A673 (cell line): Measurements from ENCODE around the gene TNFAIP1. TPM values are rescaled to one million over a fixed set of nuclear protein-coding genes. Genes with fewer than 3 reads are reported as not detected.

Experiments
- BruUV-seq: library from RNA; stranded (reverse); fragments of 400-500 nt; replicated peaks from 2 replicates; lab custom pipeline; 2021; lab: Mats Ljungman, UMichigan
- CTCF ChIA-PET: fragments of 300-600 bp; sonication (Branson Sonifier 250); formaldehyde crosslinking; loops from one replicate; lab custom pipeline; 2022; ENCODE audit warnings: antibody characterized with exemption; lab: Charles Lee
- POLR2A ChIA-PET: fragments of 300-600 bp; sonication (Branson Sonifier 250); formaldehyde crosslinking; loops from one replicate; lab custom pipeline; 2022; ENCODE audit warnings: antibody characterized with exemption; ENCODE audit not compliant: low non-redundant PET; lab: Charles Lee
- DNase-seq: peaks from one replicate; pipeline ENCODE4 v3.0.0-alpha.2; 2015; ENCODE audit warnings: low spot score
- H3K27ac ChIP-seq: fragments of 200-600 bp; sonication (generic); 2 replicates; pipeline ENCODE4 v1.5.1; 2016; ENCODE audit warnings: mixed run types, low read depth, mild to moderate bottlenecking, mixed read lengths, antibody characterized with exemption, low read length; ENCODE audit not compliant: poor library complexity, severe bottlenecking
- H3K27me3 ChIP-seq: fragments of 200-600 bp; sonication (generic); replicated peaks from 2 replicates; pipeline ENCODE4 v1.6.1; 2017; ENCODE audit warnings: mixed run types, low read depth, mild to moderate bottlenecking, mixed read lengths, antibody characterized with exemption, low read length; ENCODE audit not compliant: insufficient read depth, poor library complexity
- H3K36me3 ChIP-seq: fragments of 200-600 bp; sonication (generic); 2 replicates; pipeline ENCODE4 v1.6.1; 2016; ENCODE audit warnings: mixed run types, mild to moderate bottlenecking, mixed read lengths, antibody characterized with exemption, low read length; ENCODE audit not compliant: insufficient read depth, poor library complexity, severe bottlenecking
- H3K4me1 ChIP-seq: fragments of 200-600 bp; sonication (generic); 2 replicates; pipeline ENCODE4 v1.6.1; 2017; ENCODE audit warnings: mixed run types, mild to moderate bottlenecking, mixed read lengths, antibody characterized with exemption, low read length; ENCODE audit not compliant: insufficient read depth, poor library complexity, severe bottlenecking
- H3K4me3 ChIP-seq: fragments of 200-600 bp; sonication (generic); 2 replicates; pipeline ENCODE4 v1.5.1; 2016; ENCODE audit warnings: low read depth, mixed run types, mild to moderate bottlenecking, mixed read lengths, low read length; ENCODE audit not compliant: poor library complexity, severe bottlenecking
- H3K9me3 ChIP-seq: fragments of 200-600 bp; sonication (generic); 2 replicates; pipeline ENCODE4 v1.6.1; 2016; ENCODE audit warnings: mixed run types, low read depth, mild to moderate bottlenecking, mixed read lengths, antibody characterized with exemption, low read length; ENCODE audit not compliant: poor library complexity, severe bottlenecking
- EZH2 ChIP-seq: fragments of 200-600 bp; sonication (generic); IDR thresholded peaks from 2 replicates; pipeline ENCODE4 v1.6.1; 2017; ENCODE audit warnings: borderline replicate concordance, low read depth, mild to moderate bottlenecking, mixed read lengths, antibody characterized with exemption, low read length; ENCODE audit not compliant: poor library complexity, severe bottlenecking
- intact Hi-C: fragments of 100-400 bp; cut with micrococcal nuclease; formaldehyde crosslinking; loops from one replicate; pipeline ENCODE4 v1.10.0; 2022; ENCODE audit not compliant: unreplicated experiment
- total RNA-seq: library from RNA; stranded (reverse); gene quantifications from 2 replicates; pipeline ENCODE4 v1.2.3, GENCODE V29; 2021
- TF ChIP-seq, protein P1 (sequence below): fragments of 300-800, 200-600 bp; sonication (generic); conservative IDR thresholded peaks from 2 replicates; pipeline ENCODE4 v1.5.1; 2017; ENCODE audit warnings: low read depth, mild to moderate bottlenecking, antibody characterized with exemption, low read length, moderate library complexity, mixed read lengths

TNFAIP1 gene
- total RNA-seq, 1 experiment from 2014 or later, result 27.5 TPM

GRCh38 chr17:28384281-28385036, 48.9 kb downstream of the TNFAIP1 start:
- ChIA-PET POLR2A (no interaction called here), CTCF (no interaction called here)
- H3K27me3 ChIP-seq, result no peaks in the 10 kb centered on the region
- intact Hi-C loops, result no loop called here
- DNase-seq, result no peak
- H3K36me3 ChIP-seq, result peaks cover 11% of the 10 kb centered on the region
- H3K4me1 ChIP-seq, result no peaks in the 10 kb centered on the region
- no peak for TF ChIP-seq EZH2
- TF ChIP-seq, protein P1, sequence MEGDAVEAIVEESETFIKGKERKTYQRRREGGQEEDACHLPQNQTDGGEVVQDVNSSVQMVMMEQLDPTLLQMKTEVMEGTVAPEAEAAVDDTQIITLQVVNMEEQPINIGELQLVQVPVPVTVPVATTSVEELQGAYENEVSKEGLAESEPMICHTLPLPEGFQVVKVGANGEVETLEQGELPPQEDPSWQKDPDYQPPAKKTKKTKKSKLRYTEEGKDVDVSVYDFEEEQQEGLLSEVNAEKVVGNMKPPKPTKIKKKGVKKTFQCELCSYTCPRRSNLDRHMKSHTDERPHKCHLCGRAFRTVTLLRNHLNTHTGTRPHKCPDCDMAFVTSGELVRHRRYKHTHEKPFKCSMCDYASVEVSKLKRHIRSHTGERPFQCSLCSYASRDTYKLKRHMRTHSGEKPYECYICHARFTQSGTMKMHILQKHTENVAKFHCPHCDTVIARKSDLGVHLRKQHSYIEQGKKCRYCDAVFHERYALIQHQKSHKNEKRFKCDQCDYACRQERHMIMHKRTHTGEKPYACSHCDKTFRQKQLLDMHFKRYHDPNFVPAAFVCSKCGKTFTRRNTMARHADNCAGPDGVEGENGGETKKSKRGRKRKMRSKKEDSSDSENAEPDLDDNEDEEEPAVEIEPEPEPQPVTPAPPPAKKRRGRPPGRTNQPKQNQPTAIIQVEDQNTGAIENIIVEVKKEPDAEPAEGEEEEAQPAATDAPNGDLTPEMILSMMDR, result no peak
- H3K4me3 ChIP-seq, result no peak overlapping the region
- BruUV-seq, result no TSS peak
- no peaks in the 10 kb centered on the region for H3K9me3 ChIP-seq
- H3K27ac ChIP-seq, result no peak overlapping the region

- POLR2A ChIA-PET, result no interaction called here
- intact Hi-C loops, result no loop called here
These were observed 49.5 kb downstream of the TNFAIP1 start for GRCh38 chr17:28385037-28385400.

GRCh38 chr17:28385406-28385805, 49.8 kb downstream of the TNFAIP1 start:
- no peaks in the 10 kb centered on the region for H3K27me3 ChIP-seq
- no peaks in the 10 kb centered on the region for H3K4me1 ChIP-seq
- POLR2A ChIA-PET, result no interaction called here
- no peaks in the 10 kb centered on the region for H3K9me3 ChIP-seq
- TF ChIP-seq EZH2, result no peak
- TF ChIP-seq, protein P1, result no peak
- intact Hi-C loops, result no loop called here
- no peak for DNase-seq
- H3K36me3 ChIP-seq, result peaks cover 20% of the 10 kb centered on the region
- CTCF ChIA-PET, result no interaction called here
- H3K27ac ChIP-seq, result no peak overlapping the region
- BruUV-seq, result no TSS peak
- H3K4me3 ChIP-seq, result no peak overlapping the region

More at GRCh38 chr17:28385037-28385400, 49.5 kb downstream of the TNFAIP1 start:
- Histone ChIP-seq H3K4me3 (no peak overlapping the region), H3K4me1 (no peaks in the 10 kb centered on the region), H3K27ac (no peak overlapping the region), H3K27me3 (no peaks in the 10 kb centered on the region), H3K9me3 (no peaks in the 10 kb centered on the region), H3K36me3 (peaks cover 16% of the 10 kb centered on the region)
- no TSS peak for BruUV-seq
- TF ChIP-seq EZH2, result no peak
- TF ChIP-seq, protein P1, result no peak
- CTCF ChIA-PET, result no interaction called here
- DNase-seq, result no peak
